Measurements from ENCODE around the gene JAKMIP2. TPM values are rescaled to one million over a fixed set of nuclear protein-coding genes. Genes with fewer than 3 reads are reported as not detected.

The JAKMIP2 gene
- total RNA-seq, 1 experiment from 2014 or later, result not detected

GRCh38 chr5:147552897-147553296, 229.6 kb downstream of the JAKMIP2 start:
- ATAC-seq, result no peak
- ChIA-PET POLR2A (no interaction called here), CTCF (no interaction called here)
- no peaks in the 10 kb centered on the region for H3K9me3 ChIP-seq (ENCODE audit: control insufficient read depth, insufficient read depth, low read depth, low read length)
- no peak overlapping the region for H3K27ac ChIP-seq (ENCODE audit: low read length)
- TF ChIP-seq SIN3A (IDR thresholded peaks at IDR 0.05; ENCODE audit: borderline replicate concordance, insufficient read depth, low read depth, low read length) (no peak), POLR2AphosphoS5 (IDR thresholded peaks at IDR 0.05; ENCODE audit: low read depth, low read length) (no peak), REST (IDR thresholded peaks at IDR 0.05; ENCODE audit: insufficient read depth in 1 of 2, low read depth in 2 of 2, low read length in 1 of 2) (no peak), TCF7L2 (IDR thresholded peaks at IDR 0.05; ENCODE audit: low read depth, low read length) (no peak), CTCF (IDR thresholded peaks at IDR 0.05) (no peak)
- DNase-seq (ENCODE audit: low read depth, low spot score), result no peak
- no peaks in the 10 kb centered on the region for H3K36me3 ChIP-seq (ENCODE audit: control insufficient read depth, insufficient read depth, low read length)
- in situ Hi-C loops (cut with HindIII; ENCODE audit: low pct_unique_long_range_greater_than_20kb, low sequenced_read_pairs), result no loop called here
- no peaks in the 10 kb centered on the region for H3K4me1 ChIP-seq (ENCODE audit: control insufficient read depth, insufficient read depth, low read length)
- no peaks in the 10 kb centered on the region; the same call in 1 of the 2 replicates for H3K27me3 ChIP-seq (ENCODE audit: control insufficient read depth, insufficient read depth, low read length)
- no peak overlapping the region for H3K4me3 ChIP-seq (ENCODE audit: low read depth in 2 of 2, low read length in 2 of 2)
- BruUV-seq (replicated peaks), result no TSS peak
- intact Hi-C loops (cut with micrococcal nuclease; ENCODE audit: unreplicated experiment), result no loop called here

GRCh38 chr5:147551677-147552076, 230.9 kb downstream of the JAKMIP2 start:
- H3K27me3 ChIP-seq (ENCODE audit: control insufficient read depth, insufficient read depth, low read length), result no peaks in the 10 kb centered on the region; the same call in 1 of the 2 replicates
- in situ Hi-C loops (cut with HindIII; ENCODE audit: low pct_unique_long_range_greater_than_20kb, low sequenced_read_pairs) (no loop called here), intact Hi-C loops (cut with micrococcal nuclease; ENCODE audit: unreplicated experiment) (no loop called here)
- H3K27ac ChIP-seq (ENCODE audit: low read length), result no peak overlapping the region
- no peaks in the 10 kb centered on the region for H3K4me1 ChIP-seq (ENCODE audit: control insufficient read depth, insufficient read depth, low read length)
- H3K9me3 ChIP-seq (ENCODE audit: control insufficient read depth, insufficient read depth, low read depth, low read length), result no peaks in the 10 kb centered on the region
- TF ChIP-seq REST (IDR thresholded peaks at IDR 0.05; ENCODE audit: insufficient read depth in 1 of 2, low read depth in 2 of 2, low read length in 1 of 2), result no peak
- TF ChIP-seq TCF7L2 (IDR thresholded peaks at IDR 0.05; ENCODE audit: low read depth, low read length), result no peak
- TF ChIP-seq CTCF (IDR thresholded peaks at IDR 0.05), result no peak
- no peak for TF ChIP-seq POLR2AphosphoS5 (IDR thresholded peaks at IDR 0.05; ENCODE audit: low read depth, low read length)
- TF ChIP-seq SIN3A (IDR thresholded peaks at IDR 0.05; ENCODE audit: borderline replicate concordance, insufficient read depth, low read depth, low read length), result no peak
- DNase-seq (ENCODE audit: low read depth, low spot score) (no peak), ATAC-seq (no peak)
- BruUV-seq (replicated peaks), result no TSS peak
- ChIA-PET CTCF (no interaction called here), POLR2A (no interaction called here)
- H3K36me3 ChIP-seq (ENCODE audit: control insufficient read depth, insufficient read depth, low read length), result no peaks in the 10 kb centered on the region
- H3K4me3 ChIP-seq (ENCODE audit: low read depth in 2 of 2, low read length in 2 of 2), result no peak overlapping the region

Measured in Panc1 (cell line).